Ascending aorta (tissue), 2 donors: ENCODE data around the gene ACOXL. TPM values are rescaled to one million over a fixed set of nuclear protein-coding genes. Genes with fewer than 3 reads are reported as not detected.

Source experiments
- DNase-seq, 2 donors: peaks; one replicate each; pipeline ENCODE4 v3.0.0-alpha.2; 2019; ENCODE audit warnings: low spot score in 2 of 2
- H3K27ac ChIP-seq, 2 donors: fragments of 200-600 bp; sonication (generic); one replicate each; pipeline ENCODE4 v1.5.1; 2016 to 2017; ENCODE audit warnings: mild to moderate bottlenecking in 1 of 2
- H3K27me3 ChIP-seq: fragments of 200-600 bp; sonication (generic); one replicate; pipeline ENCODE4 v1.5.1; 2017
- H3K36me3 ChIP-seq, 2 donors: fragments of 200-600 bp; sonication (generic); one replicate each; pipeline ENCODE4 v1.5.1; 2016
- H3K4me1 ChIP-seq, 2 donors: fragments of 200-600 bp; sonication (generic); one replicate each; pipeline ENCODE4 v1.5.1; 2016 to 2017; ENCODE audit warnings: mild to moderate bottlenecking in 1 of 2
- H3K4me3 ChIP-seq, 2 donors: fragments of 200-600 bp; sonication (generic); one replicate each; pipeline ENCODE4 v1.5.1; 2016 to 2017; ENCODE audit warnings: mild to moderate bottlenecking in 1 of 2
- H3K9me3 ChIP-seq, 2 donors: fragments of 200-600 bp; sonication (generic); one replicate each; pipeline ENCODE4 v1.5.1; 2016
- intact Hi-C: fragments of 100-400 bp; cut with DNase I; formaldehyde crosslinking; loops from one replicate; pipeline ENCODE4 v1.15.1; 2023
- total RNA-seq: library from RNA; depleted of rRNA; stranded (reverse); fragments of >200 nt; gene quantifications from one replicate; pipeline ENCODE4 v1.1.0, GENCODE V29; 2016
- TF ChIP-seq, protein P1 (sequence below), 3 experiments: fragments of 200-600 bp in 2 of 3; fragments of 450-650 bp in 1 of 3; sonication (generic) in 2 of 3; IDR thresholded peaks; one replicate each; pipeline ENCODE4 v1.5.1; 2016 to 2019; ENCODE audit warnings: antibody characterized with exemption in 3 of 3, mild to moderate bottlenecking in 1 of 3, moderate library complexity in 1 of 3

ACOXL gene
- total RNA-seq, 1 donor from 2014 or later = not detected

DNA sequence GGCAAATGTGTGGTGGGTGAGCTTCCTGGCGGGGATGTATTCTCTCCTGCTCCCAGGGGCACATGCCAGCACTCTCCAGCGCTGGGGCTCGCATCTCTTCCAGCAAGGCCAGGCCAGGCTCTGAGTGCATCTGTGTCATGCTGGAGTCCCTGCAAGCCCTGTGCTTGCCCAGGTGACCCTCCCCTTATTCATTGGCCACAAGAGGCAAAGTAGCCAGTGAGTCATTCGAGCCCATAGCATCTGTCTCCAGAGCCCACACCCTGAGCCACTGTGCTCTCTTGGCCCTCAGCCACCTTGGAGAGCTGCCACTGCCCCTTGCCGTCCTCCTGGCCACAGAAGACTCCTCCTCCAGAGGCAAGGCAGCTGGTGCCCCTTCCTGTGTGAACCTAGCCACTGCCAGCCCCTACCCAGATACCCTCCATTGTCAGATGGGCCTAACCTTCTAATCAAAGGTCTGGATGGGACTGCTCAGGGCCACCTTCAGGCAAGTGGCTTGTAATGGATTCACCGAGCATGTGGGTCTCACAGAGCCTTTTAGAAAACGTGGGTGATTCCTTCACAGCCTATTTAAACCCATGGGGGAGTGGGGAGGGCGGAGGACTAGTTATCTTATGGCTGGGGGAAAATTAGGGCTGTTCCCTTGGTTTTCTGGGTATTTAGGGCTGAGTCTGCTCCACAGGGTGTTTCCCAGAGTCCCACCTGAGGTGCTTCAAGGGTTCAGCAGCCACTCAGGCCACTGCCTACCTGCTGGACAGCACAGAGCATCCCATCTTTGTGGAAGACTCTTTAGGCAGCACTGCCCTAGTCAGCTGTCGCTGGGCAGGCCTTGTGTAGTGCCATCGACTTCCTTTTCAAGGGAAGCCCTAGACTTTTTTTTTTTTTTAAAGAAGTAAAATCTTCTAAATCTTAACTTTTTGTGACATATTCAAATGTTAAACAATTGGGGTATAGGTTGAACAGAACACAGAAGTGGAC lies 137.4 kb downstream of the ACOXL start:
- TF ChIP-seq, protein P1, sequence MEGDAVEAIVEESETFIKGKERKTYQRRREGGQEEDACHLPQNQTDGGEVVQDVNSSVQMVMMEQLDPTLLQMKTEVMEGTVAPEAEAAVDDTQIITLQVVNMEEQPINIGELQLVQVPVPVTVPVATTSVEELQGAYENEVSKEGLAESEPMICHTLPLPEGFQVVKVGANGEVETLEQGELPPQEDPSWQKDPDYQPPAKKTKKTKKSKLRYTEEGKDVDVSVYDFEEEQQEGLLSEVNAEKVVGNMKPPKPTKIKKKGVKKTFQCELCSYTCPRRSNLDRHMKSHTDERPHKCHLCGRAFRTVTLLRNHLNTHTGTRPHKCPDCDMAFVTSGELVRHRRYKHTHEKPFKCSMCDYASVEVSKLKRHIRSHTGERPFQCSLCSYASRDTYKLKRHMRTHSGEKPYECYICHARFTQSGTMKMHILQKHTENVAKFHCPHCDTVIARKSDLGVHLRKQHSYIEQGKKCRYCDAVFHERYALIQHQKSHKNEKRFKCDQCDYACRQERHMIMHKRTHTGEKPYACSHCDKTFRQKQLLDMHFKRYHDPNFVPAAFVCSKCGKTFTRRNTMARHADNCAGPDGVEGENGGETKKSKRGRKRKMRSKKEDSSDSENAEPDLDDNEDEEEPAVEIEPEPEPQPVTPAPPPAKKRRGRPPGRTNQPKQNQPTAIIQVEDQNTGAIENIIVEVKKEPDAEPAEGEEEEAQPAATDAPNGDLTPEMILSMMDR (IDR thresholded peaks at IDR 0.05) = no peak
- no peak overlapping the region for H3K27ac ChIP-seq
- no peaks in the 10 kb centered on the region for H3K9me3 ChIP-seq
- no peaks in the 10 kb centered on the region for H3K27me3 ChIP-seq
- H3K4me1 ChIP-seq = no peaks in the 10 kb centered on the region
- no peaks in the 10 kb centered on the region for H3K36me3 ChIP-seq
- DNase-seq = no peak
- intact Hi-C loops = no loop called here
- H3K4me3 ChIP-seq = no peak overlapping the region

DNA sequence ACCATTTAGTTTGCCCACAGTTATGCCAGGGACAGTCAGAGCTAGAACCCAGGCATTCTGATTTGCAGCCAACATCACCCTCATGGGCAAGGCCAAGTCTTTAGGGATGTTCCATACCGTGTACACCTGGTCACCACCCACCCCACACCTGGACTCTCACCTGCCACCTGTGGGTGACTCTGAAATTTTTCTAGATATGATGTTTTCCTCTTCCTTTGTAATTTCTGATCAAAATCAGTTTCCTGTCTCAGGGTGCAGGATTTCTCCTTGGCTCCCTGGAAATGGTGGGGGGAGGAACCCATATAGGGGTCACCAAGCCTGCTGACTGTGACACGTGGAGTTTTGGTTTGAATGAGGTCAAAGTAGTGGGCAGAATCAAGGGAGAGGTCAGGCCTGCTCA lies 138.2 kb downstream of the ACOXL start:
- DNase-seq = no peak
- no peaks in the 10 kb centered on the region for H3K27me3 ChIP-seq
- intact Hi-C loops = no loop called here

DNA sequence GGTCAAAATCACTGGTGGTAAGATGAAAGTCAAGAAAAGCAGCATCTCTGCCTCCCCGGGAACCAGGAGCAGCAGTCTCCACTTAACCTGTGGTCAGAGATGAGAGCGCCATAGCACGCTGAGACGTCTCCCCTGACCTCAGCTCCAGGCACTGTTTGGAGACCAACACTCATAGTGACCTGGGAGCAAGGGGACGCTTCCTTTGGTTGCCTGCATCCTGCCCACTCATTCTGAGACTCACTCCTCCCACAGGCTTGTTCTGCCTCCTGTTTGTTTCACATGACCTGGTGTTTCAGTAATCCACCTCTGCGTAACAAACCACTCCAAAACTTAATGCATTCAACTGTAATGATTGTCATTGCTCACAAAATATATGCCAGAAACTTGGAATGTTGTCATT lies 139.3 kb downstream of the ACOXL start:
- no peak overlapping the region for H3K4me3 ChIP-seq
- H3K4me1 ChIP-seq = no peaks in the 10 kb centered on the region
- H3K27me3 ChIP-seq = no peaks in the 10 kb centered on the region
- intact Hi-C loops = no loop called here
- TF ChIP-seq, protein P1 (IDR thresholded peaks at IDR 0.05) = no peak
- no peaks in the 10 kb centered on the region for H3K36me3 ChIP-seq
- no peak for DNase-seq
- no peaks in the 10 kb centered on the region for H3K9me3 ChIP-seq
- no peak overlapping the region for H3K27ac ChIP-seq

More for the DNA sequence above, 138.2 kb downstream of the ACOXL start:
- H3K4me1 ChIP-seq = no peaks in the 10 kb centered on the region
- no peaks in the 10 kb centered on the region for H3K9me3 ChIP-seq
- no peak overlapping the region for H3K27ac ChIP-seq
- H3K36me3 ChIP-seq = no peaks in the 10 kb centered on the region
- no peak overlapping the region for H3K4me3 ChIP-seq
- TF ChIP-seq, protein P1 (IDR thresholded peaks at IDR 0.05) = no peak

- DNase-seq = no peak
- no peaks in the 10 kb centered on the region for H3K9me3 ChIP-seq
- H3K4me3 ChIP-seq = no peak overlapping the region
- H3K36me3 ChIP-seq = no peaks in the 10 kb centered on the region
- H3K27me3 ChIP-seq = no peaks in the 10 kb centered on the region
- H3K27ac ChIP-seq = no peak overlapping the region
- TF ChIP-seq, protein P1 (IDR thresholded peaks at IDR 0.05) = no peak
- intact Hi-C loops = no loop called here
- H3K4me1 ChIP-seq = no peaks in the 10 kb centered on the region
These were observed 140.1 kb downstream of the ACOXL start for GRCh38 chr2:110872521-110872920.

DNA sequence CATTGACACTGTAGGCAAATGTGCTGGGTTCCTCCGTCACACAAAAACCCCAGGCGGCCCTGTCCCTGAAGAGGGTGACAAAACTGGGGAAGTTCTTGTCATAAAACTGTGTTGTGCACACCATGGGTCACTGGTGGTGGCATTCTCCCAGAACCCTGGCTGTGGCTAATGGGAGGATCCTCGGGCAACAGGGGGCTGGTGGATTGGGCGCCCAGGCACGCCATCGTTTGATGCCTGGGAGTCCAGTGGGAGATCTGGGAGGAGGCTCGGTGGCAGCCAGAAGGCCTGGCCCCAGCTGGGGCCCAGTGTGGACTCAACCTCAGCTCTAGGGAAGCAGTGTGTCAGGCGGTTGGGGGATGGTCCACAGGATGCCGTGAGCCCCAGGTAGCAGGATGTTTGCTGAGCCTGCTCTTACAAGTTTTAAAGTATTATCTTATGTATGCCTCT lies 140.7 kb downstream of the ACOXL start:
- Histone ChIP-seq H3K36me3 (no peaks in the 10 kb centered on the region), H3K9me3 (no peaks in the 10 kb centered on the region), H3K27me3 (no peaks in the 10 kb centered on the region), H3K27ac (no peak overlapping the region), H3K4me1 (no peaks in the 10 kb centered on the region), H3K4me3 (no peak overlapping the region)
- TF ChIP-seq, protein P1 (IDR thresholded peaks at IDR 0.05) = no peak
- intact Hi-C loops = no loop called here
- no peak for DNase-seq
